Hepatocyte (in vitro differentiated cells): ENCODE results near the gene ACVR1.

Experiments used
- EZH2 ChIP-seq: fragments of 200-600 bp; sonication (generic); IDR thresholded peaks from 2 replicates; pipeline ENCODE4 v1.6.1; 2016; ENCODE audit warnings: antibody characterized with exemption, mild to moderate bottlenecking, borderline replicate concordance
- EZH2phosphoT487 ChIP-seq: fragments of 200-600 bp; sonication (generic); IDR thresholded peaks from one replicate; pipeline ENCODE4 v1.6.1; 2018; ENCODE audit warnings: antibody characterized with exemption, mild to moderate bottlenecking, low read depth, moderate library complexity; ENCODE audit not compliant: unreplicated experiment, severe bottlenecking
- TF ChIP-seq, protein P1 (sequence below): fragments of 200-600 bp; sonication (generic); IDR thresholded peaks from 2 replicates; pipeline ENCODE4 v1.5.1; 2016; ENCODE audit warnings: antibody characterized with exemption, mild to moderate bottlenecking; ENCODE audit not compliant: poor library complexity

DNA sequence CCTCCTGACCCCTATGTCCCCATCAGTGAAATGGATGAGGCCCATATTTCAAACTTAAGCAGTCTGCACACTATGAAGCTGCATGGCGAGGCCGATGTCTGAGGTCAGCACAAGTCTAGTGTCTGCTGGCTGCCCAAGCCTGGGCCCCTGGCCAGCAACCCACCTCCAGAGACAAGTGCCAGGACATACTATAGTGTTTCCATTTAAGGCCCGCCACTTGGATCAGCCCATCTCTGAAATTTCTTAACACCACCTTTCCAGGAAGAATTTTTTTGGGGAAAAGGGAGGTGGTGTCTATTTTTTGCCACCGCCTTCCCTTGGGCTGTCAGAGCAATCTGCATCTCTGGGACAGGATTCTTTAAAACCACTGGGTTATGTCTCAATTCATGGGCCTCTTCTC is 1.8 kb downstream of the ACVR1 start:
- TF ChIP-seq EZH2phosphoT487: no peak
- TF ChIP-seq, protein P1, sequence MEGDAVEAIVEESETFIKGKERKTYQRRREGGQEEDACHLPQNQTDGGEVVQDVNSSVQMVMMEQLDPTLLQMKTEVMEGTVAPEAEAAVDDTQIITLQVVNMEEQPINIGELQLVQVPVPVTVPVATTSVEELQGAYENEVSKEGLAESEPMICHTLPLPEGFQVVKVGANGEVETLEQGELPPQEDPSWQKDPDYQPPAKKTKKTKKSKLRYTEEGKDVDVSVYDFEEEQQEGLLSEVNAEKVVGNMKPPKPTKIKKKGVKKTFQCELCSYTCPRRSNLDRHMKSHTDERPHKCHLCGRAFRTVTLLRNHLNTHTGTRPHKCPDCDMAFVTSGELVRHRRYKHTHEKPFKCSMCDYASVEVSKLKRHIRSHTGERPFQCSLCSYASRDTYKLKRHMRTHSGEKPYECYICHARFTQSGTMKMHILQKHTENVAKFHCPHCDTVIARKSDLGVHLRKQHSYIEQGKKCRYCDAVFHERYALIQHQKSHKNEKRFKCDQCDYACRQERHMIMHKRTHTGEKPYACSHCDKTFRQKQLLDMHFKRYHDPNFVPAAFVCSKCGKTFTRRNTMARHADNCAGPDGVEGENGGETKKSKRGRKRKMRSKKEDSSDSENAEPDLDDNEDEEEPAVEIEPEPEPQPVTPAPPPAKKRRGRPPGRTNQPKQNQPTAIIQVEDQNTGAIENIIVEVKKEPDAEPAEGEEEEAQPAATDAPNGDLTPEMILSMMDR: no peak
- no peak for TF ChIP-seq EZH2
